Measurements from ENCODE around the gene SMIM29. TPM values are rescaled to one million over a fixed set of nuclear protein-coding genes. Genes with fewer than 3 reads are reported as not detected.

The SMIM29 gene
- total and polyA plus RNA-seq, 10 of the 15 experiments (the other 5 are each of a cell fraction or from before 2014, with no cell fraction given): 7.1 to 30.0 (median 16.2) TPM

DNA sequence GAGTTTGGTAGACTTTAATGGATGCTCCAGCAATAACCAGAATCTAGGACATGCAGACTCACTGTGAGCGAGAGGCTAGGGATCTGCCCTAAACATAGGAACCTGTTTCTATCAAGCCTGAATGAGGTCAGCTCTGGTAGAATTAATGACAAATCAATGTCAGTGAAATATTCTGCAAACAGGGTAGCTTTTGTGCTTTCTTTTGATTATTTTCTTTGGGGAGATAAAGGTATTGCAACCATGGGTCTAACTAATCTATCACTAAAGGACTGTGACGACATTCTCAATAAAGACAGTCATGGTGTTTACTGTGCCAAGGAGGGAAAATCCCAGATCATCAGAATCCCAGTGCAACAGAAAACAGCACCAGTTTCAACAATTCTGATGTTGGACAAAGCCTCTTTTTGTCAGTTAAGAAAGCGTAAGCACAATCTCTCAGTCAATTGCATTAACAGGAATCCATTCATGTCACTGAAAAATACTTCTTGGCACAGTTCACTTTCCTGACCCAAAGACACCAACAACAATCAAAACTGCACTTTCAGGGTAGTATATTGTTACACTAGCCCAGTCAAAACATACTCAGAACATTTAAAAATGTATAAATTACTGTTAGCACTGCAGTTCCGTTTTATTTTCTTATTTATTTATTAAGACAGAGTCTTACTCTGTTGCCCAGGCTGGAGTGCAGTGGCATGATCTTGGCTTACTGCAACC is 36.8 kb upstream of the SMIM29 start:
- intact Hi-C loops (cut with micrococcal nuclease; ENCODE audit: unreplicated experiment) (no loop called here), in situ Hi-C loops (cut with MboI) (no loop called here)
- ChIA-PET POLR2A (no interaction called here), RAD21 (ENCODE audit: unreplicated experiment) (no interaction called here), CTCF (no interaction called here), SMC1A (ENCODE audit: uncharacterized antibody, unreplicated experiment) (no interaction called here)
- H3K27ac ChIP-seq (ENCODE audit: control insufficient read depth, insufficient read depth): no peak overlapping the region
- no peak overlapping the region for H3K4me3 ChIP-seq
- H3K4me2 ChIP-seq (ENCODE audit: control insufficient read depth, insufficient read depth): no peak overlapping the region
- no peaks in the 10 kb centered on the region for H3K27me3 ChIP-seq (replicated peaks in 1 of 2; ENCODE audit: control insufficient read depth in 2 of 2, insufficient read depth in 2 of 2, low read length in 1 of 2)
- no peak overlapping the region for H3K9ac ChIP-seq (ENCODE audit: control insufficient read depth, insufficient read depth, low read length)
- peaks cover 27% of the 10 kb centered on the region for H3K4me1 ChIP-seq (ENCODE audit: control insufficient read depth, insufficient read depth, low read length)
- H4K20me1 ChIP-seq (ENCODE audit: control insufficient read depth, insufficient read depth): no peaks in the 10 kb centered on the region
- no peak overlapping the region for H2AFZ ChIP-seq (ENCODE audit: control insufficient read depth, low read depth, low read length)
- no peaks in the 10 kb centered on the region for H3K79me2 ChIP-seq (ENCODE audit: control insufficient read depth, insufficient read depth, low read length)
- DNase-seq (ENCODE audit: low read depth, low spot score): no peak
- H3K9me3 ChIP-seq (replicated peaks; ENCODE audit: control insufficient read depth, insufficient read depth, low read length): no peaks in the 10 kb centered on the region
- peaks cover 3 to 12% of the 10 kb centered on the region in 2 experiments for H3K36me3 ChIP-seq (ENCODE audit: control insufficient read depth in 2 of 2, insufficient read depth in 2 of 2, low read length in 1 of 2)
- ATAC-seq: no peak
- WGBS (ENCODE audit: insufficient coverage, insufficient replicate concordance, low lambda C conversion rate, missing lambda C conversion rate): 91% methylated on average over 4 of the region's 4 CpGs
- TF ChIP-seq EGR1 (IDR thresholded peaks at IDR 0.05; ENCODE audit: borderline replicate concordance in 1 of 2, low read depth in 2 of 2, low read length in 2 of 2) (no peak), TCF3 (IDR thresholded peaks at IDR 0.05; ENCODE audit: borderline replicate concordance, insufficient read depth, low read depth, low read length) (no peak), CBX5 (IDR thresholded peaks at IDR 0.05; ENCODE audit: low read depth) (no peak), MEF2B (IDR thresholded peaks at IDR 0.05; ENCODE audit: partially characterized antibody, poor library complexity, severe bottlenecking) (no peak)
- TF ChIP-seq, protein P1, sequence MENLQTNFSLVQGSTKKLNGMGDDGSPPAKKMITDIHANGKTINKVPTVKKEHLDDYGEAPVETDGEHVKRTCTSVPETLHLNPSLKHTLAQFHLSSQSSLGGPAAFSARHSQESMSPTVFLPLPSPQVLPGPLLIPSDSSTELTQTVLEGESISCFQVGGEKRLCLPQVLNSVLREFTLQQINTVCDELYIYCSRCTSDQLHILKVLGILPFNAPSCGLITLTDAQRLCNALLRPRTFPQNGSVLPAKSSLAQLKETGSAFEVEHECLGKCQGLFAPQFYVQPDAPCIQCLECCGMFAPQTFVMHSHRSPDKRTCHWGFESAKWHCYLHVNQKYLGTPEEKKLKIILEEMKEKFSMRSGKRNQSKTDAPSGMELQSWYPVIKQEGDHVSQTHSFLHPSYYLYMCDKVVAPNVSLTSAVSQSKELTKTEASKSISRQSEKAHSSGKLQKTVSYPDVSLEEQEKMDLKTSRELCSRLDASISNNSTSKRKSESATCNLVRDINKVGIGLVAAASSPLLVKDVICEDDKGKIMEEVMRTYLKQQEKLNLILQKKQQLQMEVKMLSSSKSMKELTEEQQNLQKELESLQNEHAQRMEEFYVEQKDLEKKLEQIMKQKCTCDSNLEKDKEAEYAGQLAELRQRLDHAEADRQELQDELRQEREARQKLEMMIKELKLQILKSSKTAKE (IDR thresholded peaks at IDR 0.05; ENCODE audit: low read depth, poor library complexity, severe bottlenecking): no peak
- no TSS peak for BruUV-seq (replicated peaks)
- no peak for FAIRE-seq
